Renal cortex interstitium (tissue), 11 donors: Measurements from ENCODE around the gene DR1. TPM values are rescaled to one million over a fixed set of nuclear protein-coding genes. Genes with fewer than 3 reads are reported as not detected.
"Not testable (repeated sequence)": the region's sequence is repeated elsewhere in the genome, so short reads cannot be mapped to it uniquely, and the experiment has no call there.

Source experiments
- DNase-seq, 11 donors: peaks; one replicate each; pipeline ENCODE4 v3.0.0-alpha.2; 2013; ENCODE audit warnings: low read depth in 9 of 11, low spot score in 4 of 11; ENCODE audit errors: extremely low read depth in 1 of 11
- polyA plus RNA-seq, 3 donors: library from polyadenylated mRNA; unstranded; fragments of 120-200 nt; gene quantifications; one replicate each; pipeline ENCODE4 v1.2.1, GENCODE V29; 2013; ENCODE audit not compliant: insufficient read length in 3 of 3

The DR1 gene
- polyA plus RNA-seq, 3 donors: 59.0 to 62.4 (median 59.3) TPM

DNA sequence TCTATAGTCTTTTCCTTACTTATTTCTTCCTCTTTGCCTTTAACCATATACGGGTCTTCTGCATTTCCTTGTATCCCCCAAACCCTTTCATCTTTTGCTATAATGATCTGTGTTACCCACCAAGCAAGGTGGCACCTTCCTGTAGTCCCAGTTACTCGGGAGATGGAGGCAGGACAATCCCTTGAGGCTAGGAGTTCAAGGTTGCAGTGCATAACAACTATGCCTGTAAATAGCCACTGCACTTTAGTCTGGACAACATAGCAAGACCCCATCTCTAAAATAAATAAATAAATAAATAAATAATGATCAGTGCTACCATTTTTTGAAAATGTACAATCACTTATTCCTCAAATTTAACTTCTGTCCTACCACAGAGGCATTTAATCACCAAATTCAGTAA, 11.5 kb downstream of the DR1 start:
- DNase-seq: no peak

DNA sequence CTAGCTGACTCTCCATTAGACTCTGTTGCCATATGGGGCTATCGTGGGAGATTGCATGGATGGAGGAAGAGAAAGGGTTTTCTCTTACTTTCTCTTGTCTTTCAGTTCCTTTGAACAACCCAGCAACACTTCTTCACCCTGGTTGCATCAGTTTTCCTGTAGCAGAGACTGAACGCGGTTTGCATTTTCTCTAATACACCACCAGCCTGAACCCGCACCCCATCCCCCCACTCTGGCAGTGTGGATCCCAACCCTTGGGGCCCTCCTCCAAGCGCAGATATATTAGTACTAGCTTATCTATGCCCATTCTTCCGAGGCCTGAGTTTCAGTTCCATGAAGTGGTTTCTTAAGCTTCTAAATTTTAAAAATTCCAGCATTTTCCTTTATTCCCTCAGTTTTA, 12.6 kb downstream of the DR1 start:
- no peak for DNase-seq

DNA sequence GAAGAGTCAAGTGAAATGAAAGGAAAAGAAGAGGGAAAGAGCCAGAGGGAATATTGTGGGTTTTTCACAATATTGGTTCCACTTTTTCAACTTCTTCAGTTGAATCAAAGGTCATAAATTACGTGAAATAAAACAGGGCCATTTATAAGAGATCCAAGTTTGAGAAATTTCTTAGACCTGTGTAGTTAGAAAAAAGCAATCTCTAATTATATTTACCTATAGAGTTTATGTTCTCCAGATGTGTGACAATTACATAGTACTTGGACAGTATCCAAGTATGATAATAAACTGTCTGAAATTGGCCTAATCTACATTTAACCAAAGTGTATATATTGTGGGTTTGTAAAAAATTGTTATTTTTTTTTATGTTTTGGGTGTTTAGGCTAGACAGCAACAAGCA, 14.4 kb downstream of the DR1 start:
- DNase-seq: no peak

DNA sequence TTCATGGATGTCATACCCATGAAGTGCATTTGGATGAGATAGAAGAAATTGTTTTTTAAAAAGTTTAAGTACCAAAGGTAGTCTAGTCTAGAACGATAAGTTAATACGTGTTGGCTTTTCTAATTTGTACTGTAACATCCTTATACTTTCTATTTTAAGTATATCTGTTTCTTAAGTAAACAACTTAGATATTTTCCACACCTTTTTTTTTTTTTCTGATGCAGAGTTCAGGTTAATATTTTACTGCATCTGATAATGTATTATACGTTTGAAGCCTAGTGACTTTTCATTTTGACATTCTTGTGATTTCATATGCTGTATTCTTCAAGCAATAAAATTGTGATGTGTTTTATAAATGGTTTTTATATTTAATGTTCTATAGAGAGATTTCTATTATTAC, 16.5 kb downstream of the DR1 start:
- DNase-seq: no peak

DNA sequence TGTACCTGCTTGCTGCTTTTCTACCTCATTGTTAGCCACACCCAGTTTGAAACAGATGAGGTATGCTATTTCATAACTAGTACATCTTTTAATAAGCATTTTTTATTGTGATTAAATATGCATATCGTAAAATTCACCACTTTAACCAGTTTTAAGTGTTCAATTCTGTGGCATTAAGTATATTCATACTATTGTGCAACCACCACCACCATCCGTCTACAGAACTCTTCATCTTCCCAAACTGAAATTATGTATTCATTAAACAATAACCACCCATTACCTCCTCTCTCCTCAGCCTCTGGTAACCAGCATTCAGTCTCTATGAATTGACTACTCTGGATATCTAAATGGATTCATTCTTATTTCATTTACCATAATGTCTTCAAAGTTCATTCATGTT, 20.1 kb downstream of the DR1 start:
- no peak for DNase-seq

DNA sequence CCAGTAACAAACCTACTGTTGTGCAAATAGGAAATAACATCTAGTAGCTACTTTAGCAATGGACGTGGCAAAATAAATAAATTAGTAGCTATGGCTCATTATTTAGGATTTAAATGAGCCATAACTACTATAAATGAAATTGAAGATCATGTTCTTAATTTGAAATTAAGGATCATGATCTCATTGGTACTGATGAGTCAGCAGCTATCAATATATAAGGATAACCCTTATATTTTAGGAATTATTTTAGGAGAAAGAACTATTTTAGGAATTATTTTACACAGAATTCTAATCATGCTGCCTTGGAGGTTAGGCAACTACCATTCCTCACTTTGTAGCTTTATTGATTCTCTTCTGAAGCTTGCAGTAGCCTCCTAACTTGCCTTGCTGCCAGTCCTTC, 24.0 kb downstream of the DR1 start:
- no peak for DNase-seq

DNA sequence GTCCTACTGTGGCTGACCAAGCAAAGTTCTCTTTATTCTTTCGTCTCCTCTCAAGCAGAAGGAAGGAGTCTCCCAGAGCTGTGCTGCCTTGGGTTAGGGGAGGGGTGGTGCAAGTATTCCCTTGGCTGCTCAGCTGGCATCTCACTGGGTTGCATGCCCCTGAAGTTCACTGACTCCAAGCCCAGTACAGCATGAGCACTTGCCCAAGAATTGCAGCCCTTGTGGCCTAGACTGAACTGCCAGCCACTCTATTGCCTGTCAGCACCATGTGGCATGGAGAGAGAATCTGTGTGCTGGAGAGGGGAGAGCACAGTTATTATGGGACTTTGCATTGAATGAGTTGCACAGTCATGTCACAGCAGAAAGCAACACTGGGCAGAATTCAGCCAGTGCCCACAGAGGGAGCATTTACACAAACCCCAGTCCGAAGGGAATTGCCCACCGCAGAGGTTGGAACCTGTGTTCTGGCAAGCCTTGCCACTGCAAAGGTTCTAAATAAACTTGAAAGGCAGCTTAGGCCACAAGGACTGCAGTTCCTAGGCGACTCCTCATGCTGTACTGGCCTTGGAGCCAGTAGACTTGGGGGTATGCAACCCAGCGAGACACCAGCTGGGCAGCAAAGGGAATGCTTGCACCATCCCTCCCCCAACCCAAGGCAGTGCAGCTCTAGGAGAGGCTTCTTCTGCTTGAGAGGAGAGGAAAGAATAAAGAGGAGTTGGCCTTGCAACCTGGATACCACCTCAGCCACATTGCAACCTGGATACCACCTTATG, 28.8 kb downstream of the DR1 start:
- DNase-seq: no peak

DNA sequence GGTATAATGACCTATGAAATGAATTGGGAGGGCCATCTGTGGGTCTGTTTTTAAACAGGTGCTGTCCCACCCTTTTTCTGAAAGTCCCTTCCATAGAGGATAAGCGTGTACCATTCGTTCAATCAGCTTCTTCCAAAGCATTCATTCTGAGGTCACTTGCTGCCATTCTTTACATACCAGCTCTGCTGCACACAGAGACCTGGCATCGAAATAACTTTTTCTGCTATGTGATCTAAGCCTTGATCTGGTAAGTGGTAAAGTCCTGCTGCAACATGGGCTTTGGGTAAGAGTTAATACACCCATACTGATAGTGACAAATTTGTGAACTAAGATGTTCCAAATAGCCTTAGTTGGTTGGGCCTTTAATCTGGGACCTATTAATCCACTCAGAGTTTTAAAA, 38.9 kb downstream of the DR1 start:
- DNase-seq: no peak

DNA sequence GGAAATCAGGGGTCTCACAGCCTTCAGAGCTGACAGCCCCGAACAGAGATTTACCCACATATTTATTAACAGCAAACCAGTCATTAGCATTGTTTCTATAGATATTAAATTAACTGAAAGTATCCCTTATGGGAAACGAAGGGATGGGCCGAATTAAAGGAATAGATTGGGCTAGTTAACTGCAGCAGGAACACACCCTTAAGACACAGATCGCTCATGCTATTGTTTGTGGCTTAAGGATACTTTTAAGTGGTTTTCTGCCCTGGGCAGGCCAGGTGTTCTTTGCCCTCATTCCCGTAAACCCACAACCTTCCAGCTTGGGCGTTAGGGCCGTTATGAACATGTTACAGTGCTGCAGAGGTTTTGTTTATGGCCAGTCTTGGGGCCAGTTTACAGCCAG, 40.6 kb downstream of the DR1 start:
- DNase-seq: not testable (repeated sequence)

DNA sequence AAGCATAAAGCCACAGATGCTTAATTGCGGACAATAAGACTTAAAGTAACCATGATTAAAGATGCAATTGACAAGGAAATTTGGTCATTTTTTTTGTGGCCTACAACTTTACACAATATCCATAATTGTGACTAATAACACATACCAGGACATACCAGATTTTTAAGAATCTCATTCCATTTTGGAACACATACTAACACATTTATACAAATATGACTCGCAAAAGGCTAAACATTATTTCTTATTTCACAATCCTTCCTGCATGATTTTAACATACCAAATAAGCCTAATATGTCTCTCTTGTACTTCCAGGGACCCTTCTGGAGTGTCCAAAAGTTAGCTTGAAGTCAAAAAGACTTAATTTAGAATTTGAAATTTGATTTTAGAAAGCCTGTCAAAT, 48.8 kb downstream of the DR1 start:
- DNase-seq: no peak

DNA sequence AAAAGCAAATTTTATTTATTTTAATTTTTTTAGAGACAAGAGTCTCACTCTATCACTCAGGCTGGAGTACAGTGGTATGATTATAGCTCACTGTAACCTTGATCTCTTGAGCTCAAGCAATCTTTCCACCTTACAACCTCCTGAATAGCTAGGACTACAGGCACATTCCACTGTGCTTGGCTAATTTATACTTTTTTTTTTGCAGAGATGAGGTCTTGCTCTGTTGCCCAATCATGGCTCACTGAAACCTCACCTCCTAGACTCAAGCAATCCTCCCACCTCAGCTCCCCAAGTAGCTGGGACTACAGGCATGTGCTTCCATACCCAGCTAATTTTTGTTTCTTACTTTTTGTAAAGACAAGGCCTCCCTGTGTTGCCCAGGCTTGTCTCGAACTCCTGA, 49.5 kb downstream of the DR1 start:
- DNase-seq: no peak

DNA sequence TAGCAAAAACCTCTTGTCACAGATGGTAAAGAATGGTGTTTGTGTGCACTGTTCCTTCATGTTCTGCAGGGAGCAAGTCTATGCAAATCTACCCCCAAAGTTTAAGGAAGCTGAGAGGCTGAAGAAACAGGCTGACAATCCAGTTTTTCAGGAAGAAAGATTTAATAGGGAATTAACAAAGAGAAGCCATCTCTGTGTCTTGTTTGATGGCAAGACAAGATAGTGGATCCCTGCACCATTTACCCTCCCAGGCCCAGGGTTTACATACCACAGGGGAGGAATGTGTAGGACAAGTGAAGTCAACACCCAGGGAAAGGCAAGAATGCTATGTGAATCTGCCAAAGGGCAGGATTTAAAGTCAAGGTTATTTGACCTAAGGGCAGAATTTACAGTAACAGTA, 54.1 kb downstream of the DR1 start:
- DNase-seq: no peak

DNA sequence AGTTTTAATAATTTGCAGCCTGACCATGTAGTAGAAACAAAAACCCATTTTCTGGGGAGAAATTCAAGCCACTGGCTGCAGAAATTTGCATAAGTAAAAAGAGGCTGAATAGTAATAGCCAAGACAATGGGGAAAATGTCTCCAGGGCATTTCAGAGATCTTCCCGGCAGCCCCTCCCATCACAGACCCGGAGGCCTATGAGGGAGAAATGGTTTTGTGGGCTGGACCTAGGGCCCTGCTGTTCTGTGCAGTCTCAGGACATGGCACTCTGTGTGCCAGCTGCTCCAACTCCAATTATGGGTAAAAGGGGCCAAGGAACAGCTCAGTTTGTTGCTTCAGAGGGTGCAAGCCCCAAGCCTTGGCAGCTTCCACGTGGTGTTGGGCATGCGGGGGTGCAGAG, 62.5 kb downstream of the DR1 start:
- no peak for DNase-seq

DNA sequence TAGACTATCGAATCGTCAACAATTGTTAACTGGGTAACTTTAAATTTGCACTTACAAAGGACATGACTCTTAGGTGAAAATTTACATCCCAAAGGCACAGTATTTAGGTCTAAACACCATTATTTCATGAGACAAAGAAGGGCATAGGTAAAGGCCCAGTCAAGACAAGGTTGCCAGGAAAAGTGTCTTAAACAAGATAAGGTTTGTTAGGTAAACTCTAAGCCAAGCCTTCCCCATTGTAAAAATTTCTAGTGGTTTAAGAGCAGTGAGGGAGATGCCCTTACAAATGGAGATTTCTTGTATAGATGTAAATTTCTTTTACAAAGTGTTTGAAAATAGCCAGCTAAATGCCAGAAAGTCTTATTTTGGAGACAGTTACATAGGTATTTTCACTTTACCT, 65.3 kb downstream of the DR1 start:
- DNase-seq: no peak

DNA sequence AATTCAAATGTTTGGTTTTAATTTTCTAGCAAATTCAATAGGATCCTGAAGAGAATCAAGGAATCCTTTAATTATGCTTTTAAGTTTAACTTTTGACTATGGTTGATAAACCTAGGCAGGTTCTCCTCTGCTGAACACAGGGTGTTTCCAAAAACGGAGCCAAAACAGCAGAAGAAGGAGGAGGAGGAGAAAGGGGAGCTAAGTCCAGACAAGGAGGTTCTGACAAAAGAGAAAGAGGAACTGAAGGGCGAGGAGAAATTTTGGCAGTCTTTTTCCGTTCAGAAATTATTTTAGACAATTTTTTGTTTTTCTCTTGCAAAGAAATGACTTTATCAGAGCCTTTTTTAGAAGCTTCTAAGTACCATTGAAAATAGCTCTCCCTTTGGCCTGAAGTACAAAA, 69.0 kb downstream of the DR1 start:
- DNase-seq: no peak

DNA sequence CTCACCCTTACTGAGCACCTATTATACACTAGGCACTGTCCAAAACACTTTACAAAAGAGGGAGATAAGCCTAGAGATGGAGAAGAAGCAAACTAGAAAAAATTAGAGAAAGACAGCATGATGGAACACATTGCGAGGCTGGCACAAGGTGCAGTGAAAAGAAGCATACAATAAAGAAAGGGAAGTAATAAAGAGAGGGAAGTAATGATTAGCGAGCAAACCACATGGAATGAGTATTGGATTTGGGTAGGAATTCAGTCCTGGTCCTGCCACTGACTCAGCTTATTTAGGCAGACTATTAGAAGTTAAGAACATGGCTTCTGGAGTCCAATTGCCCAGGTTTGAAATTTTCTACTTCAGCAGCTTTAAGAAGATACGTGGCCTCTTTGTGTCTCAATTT, 69.6 kb downstream of the DR1 start:
- DNase-seq: no peak

DNA sequence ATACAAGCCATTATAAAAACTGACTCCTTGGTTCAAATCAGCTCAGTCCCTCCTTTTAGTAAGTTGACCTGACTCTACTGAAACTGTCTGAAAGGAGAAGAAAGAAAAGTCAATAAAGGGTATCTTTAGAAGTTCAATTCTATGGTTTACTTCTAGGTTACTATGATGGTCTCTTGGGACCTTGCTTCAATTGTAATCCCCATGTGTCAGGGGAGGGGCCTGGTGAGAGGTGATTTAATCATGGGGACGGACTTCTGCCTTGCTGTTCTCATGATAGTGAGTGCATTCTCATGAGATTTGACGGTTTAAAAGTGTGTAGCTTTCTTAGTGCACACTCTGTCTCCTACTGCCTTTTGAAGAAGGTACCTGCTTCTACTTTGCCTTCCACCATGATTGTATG, 70.5 kb downstream of the DR1 start:
- no peak for DNase-seq

Other genes starting within 250 kb of the DR1 start
- gene TMED5, start 165.5 kb upstream of the DR1 start, polyA plus RNA-seq: 100 to 1,000 TPM in 1 of 3 donors, 10 to 100 TPM in 2; 74.3 to 119 (median 89.2) TPM
- 10 to 100 TPM; 11.4 to 12.8 (median 11.4) TPM for gene CCDC18, start 165.2 kb upstream of the DR1 start, polyA plus RNA-seq
- gene FNBP1L, start 102.2 kb downstream of the DR1 start, polyA plus RNA-seq: 100 to 1,000 TPM; 101 to 122 (median 118) TPM